Measurements from ENCODE around the gene ARAF. TPM values are rescaled to one million over a fixed set of nuclear protein-coding genes. Genes with fewer than 3 reads are reported as not detected.

ARAF gene
- total and polyA plus RNA-seq, 2 of the 4 experiments (the other 2 are of a cell fraction) = 9.1 to 52.2 TPM

GRCh38 chrX:47614618-47615017, 53.6 kb downstream of the ARAF start:
- Histone ChIP-seq H2BK120ac (ENCODE audit: low read depth, low read length) (no peak overlapping the region), H3K18ac (ENCODE audit: low read depth, low read length) (no peak overlapping the region), H3K56ac (ENCODE audit: extremely low read depth, insufficient read depth, low read length) (no peak overlapping the region), H3K27ac (ENCODE audit: insufficient read depth, low read length) (no peak overlapping the region), H3K36me3 (ENCODE audit: control insufficient read depth, insufficient read depth, low read length) (no peaks in the 10 kb centered on the region), H3K14ac (replicated peaks; ENCODE audit: low read depth, low read length) (no peak overlapping the region), H2BK5ac (ENCODE audit: low read depth, low read length, poor library complexity, severe bottlenecking) (no peak overlapping the region), H3K4me3 (ENCODE audit: insufficient read depth, low read depth, low read length) (no peak overlapping the region), H3K4ac (ENCODE audit: low read depth, low read length) (no peak overlapping the region), H4K5ac (ENCODE audit: low read depth, low read length) (no peak overlapping the region), H3K27me3 (ENCODE audit: control insufficient read depth, insufficient read depth, low read length) (peaks cover 13% of the 10 kb centered on the region; the same call in 1 of the 2 replicates), H2AFZ (replicated peaks; ENCODE audit: low read length, poor library complexity) (no peak overlapping the region), H3K23ac (ENCODE audit: low read depth, low read length) (no peak overlapping the region), H4K8ac (ENCODE audit: low read depth in 2 of 2, low read length in 2 of 2) (no peak overlapping the region), H3K4me1 (ENCODE audit: control insufficient read depth, insufficient read depth, low read length) (no peaks in the 10 kb centered on the region), H4K20me1 (ENCODE audit: insufficient read depth, low read length) (peaks cover 3% of the 10 kb centered on the region; the same call in 1 of the 2 replicates), H3K9me1 (ENCODE audit: insufficient read depth, low read length) (no peaks in the 10 kb centered on the region), H2AK5ac (ENCODE audit: low read depth, low read length) (no peak overlapping the region), H4K91ac (ENCODE audit: insufficient read depth, low read depth, low read length) (no peak overlapping the region), H3K9me3 (ENCODE audit: control insufficient read depth, insufficient read depth, low read length) (no peaks in the 10 kb centered on the region), H2BK15ac (ENCODE audit: low read depth, low read length) (no peak overlapping the region), H2BK20ac (ENCODE audit: low read depth, low read length) (no peak overlapping the region), H3K9ac (ENCODE audit: low read depth, low read length) (no peak overlapping the region), H3K79me1 (ENCODE audit: low read depth in 1 of 2, low read length in 2 of 2) (no peaks in the 10 kb centered on the region), H2AK9ac (replicated peaks; ENCODE audit: low read depth, low read length, poor library complexity) (no peak overlapping the region), H3K4me2 (ENCODE audit: low read depth, low read length) (no peak overlapping the region)
- dilution Hi-C loops (cut with HindIII; ENCODE audit: low sequenced_read_pairs, unreplicated experiment) (no loop called here), in situ Hi-C loops (cut with MboI; ENCODE audit: low sequenced_read_pairs) (no loop called here), intact Hi-C loops (cut with micrococcal nuclease) (no loop called here)
- TF ChIP-seq CTCF (conservative IDR thresholded peaks at IDR 0.05; ENCODE audit: low read depth, low read length) (no peak), SMC3 (IDR thresholded peaks at IDR 0.05; ENCODE audit: low read depth, low read length) (no peak), MAZ (IDR thresholded peaks at IDR 0.05; ENCODE audit: borderline replicate concordance, low read depth, low read length) (no peak), RAD21 (IDR thresholded peaks at IDR 0.05; ENCODE audit: low read length) (no peak)
- no peak for ATAC-seq (ENCODE audit: low read depth)
- DNase-seq = no peak
- 72% methylated on average over 3 of the region's 5 CpGs; no CpG with 5 or more reads in 1 of the 2 experiments for WGBS, 2 experiments (ENCODE audit: extremely low coverage in 2 of 2, insufficient read length in 1 of 2)
- CTCF ChIA-PET = interaction anchor here (0.8 kb wide), 1 partner anchor 10 kb away, joined by 3 read pairs; no protein-coding TSS in a partner anchor
- no TSS peak for BruUV-seq (replicated peaks)
- POLR2A ChIA-PET (ENCODE audit: unreplicated experiment) = no interaction called here
